A549 treated with Hydrocortisone at 1 μM for 4 hours (cell line): ENCODE data around the gene RILPL1. TPM values are rescaled to one million over a fixed set of nuclear protein-coding genes. Genes with fewer than 3 reads are reported as not detected.

Source experiments
- total RNA-seq: library from RNA; stranded (reverse); fragments of 200-300 nt; extraction: Qiagen RNA extraction; gene quantifications from 5 replicates; pipeline ENCODE4 v1.2.3, GENCODE V29; 2022

Gene RILPL1, protein sequence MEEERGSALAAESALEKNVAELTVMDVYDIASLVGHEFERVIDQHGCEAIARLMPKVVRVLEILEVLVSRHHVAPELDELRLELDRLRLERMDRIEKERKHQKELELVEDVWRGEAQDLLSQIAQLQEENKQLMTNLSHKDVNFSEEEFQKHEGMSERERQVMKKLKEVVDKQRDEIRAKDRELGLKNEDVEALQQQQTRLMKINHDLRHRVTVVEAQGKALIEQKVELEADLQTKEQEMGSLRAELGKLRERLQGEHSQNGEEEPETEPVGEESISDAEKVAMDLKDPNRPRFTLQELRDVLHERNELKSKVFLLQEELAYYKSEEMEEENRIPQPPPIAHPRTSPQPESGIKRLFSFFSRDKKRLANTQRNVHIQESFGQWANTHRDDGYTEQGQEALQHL
- 10.6 to 13.3 TPM (median 11.8 TPM) in 5 replicates for total RNA-seq

GRCh38 chr12:123533672-123534643, at the start of gene RILPL1:
TSS of gene RILPL1 (minus strand) at chr12:123533719. CDS start at chr12:123533482, 237 bp downstream.

GRCh38 chr12:123457980-123458779, 75.3 kb downstream of the RILPL1 start, which contains the start of gene SNRNP35:
TSS of gene SNRNP35 (plus strand) at chr12:123458139. CDS start at chr12:123465541, 7,402 bp downstream.

DNA sequence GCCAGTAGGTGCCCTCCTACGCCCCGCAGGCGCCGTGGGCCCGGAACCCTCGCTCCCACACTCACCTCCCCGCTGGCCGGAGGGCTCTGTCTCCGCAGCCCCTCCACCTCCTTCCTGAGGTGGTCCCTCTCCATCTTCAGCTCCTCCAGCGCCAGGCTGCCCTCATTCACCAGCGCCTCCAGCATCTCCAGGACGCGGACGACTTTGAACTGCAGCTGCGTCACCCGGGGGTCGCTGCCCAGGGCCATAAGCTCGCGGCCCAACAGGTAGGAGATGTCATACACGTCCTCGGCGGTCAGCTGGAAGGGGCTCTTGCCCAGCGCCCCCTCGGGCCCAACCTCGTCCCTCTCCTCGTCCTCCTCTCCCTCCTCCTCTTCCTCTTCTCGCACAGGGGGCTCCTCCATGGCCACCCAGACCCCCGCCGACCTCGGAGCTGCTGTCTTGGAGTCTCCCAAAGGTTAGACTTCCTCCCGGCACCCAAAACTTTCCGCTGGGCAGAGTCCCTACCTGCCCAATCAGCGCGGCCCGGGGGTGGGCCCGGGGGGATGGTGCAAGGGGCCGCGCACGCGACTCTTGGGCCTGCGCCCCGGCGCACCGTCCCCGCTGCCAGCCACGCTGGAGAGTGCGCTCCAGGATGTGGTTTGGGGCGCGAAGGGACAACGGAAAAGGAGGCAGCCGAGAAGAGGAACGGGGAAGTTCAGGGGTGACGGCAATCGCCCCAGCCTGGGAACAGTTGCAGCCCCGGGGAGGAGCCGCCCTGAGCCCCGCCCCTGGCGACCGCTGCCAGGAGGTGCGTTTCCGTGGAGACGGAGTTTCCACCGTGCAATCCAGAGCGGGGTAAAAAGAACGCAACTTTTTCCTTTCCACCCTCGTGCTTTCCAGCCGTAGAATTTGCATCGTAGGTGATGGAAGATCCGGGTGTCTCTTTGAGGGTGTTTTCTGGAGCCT, 97.2 kb downstream of the RILPL1 start, which contains the start of gene RILPL2:
RILPL2 (minus strand) TSS at position 668 of the 948 bp plus-strand sequence; CDS start at position 404, 264 bp downstream.

Other genes with a start within 250 kb of the RILPL1 start
- 15.9 to 29.3 TPM (median 22.6 TPM) in 5 replicates for gene SBNO1, start 168.9 kb downstream of the RILPL1 start, total RNA-seq
- gene KMT5A, start 149.6 kb downstream of the RILPL1 start, total RNA-seq = 49.9 to 60.5 TPM (median 53.9 TPM) in 5 replicates
- gene RILPL2, start 97.0 kb downstream of the RILPL1 start, total RNA-seq = 1.4 to 1.6 TPM (median 1.5 TPM) in 5 replicates
- gene SNRNP35, start 75.6 kb downstream of the RILPL1 start, total RNA-seq = 17.8 to 20.3 TPM (median 18.6 TPM) in 5 replicates
- gene TMED2, start 50.8 kb upstream of the RILPL1 start, total RNA-seq = 168 to 206 TPM (median 197 TPM) in 5 replicates
- gene DDX55, start 68.4 kb upstream of the RILPL1 start, total RNA-seq = 29.2 to 33.1 TPM (median 30.0 TPM) in 5 replicates
- gene EIF2B1, start 100.0 kb upstream of the RILPL1 start, total RNA-seq = 31.1 to 47.0 TPM (median 35.6 TPM) in 5 replicates
- 24.3 to 53.4 TPM (median 25.0 TPM) in 5 replicates for gene GTF2H3, start 100.1 kb upstream of the RILPL1 start, total RNA-seq
- 11.2 to 14.1 TPM (median 12.8 TPM) in 5 replicates for gene TCTN2, start 137.4 kb upstream of the RILPL1 start, total RNA-seq
- 17.9 to 24.1 TPM (median 21.1 TPM) in 5 replicates for gene ATP6V0A2, start 178.6 kb upstream of the RILPL1 start, total RNA-seq
- gene DNAH10, start 228.6 kb upstream of the RILPL1 start, total RNA-seq = 0.14 to 0.31 TPM (median 0.22 TPM) in 5 replicates